ENCODE results near the gene DOK7. TPM values are rescaled to one million over a fixed set of nuclear protein-coding genes. Genes with fewer than 3 reads are reported as not detected.
A peak's percentile ranks its signal among the peaks of the same experiment; 100 is the strongest.

The DOK7 gene
- not detected for total RNA-seq
- total RNA-seq = 0 to 0.23 reads per million in 2 donors

- H3K4me1 Mint-ChIP-seq = no peaks in the 10 kb centered on the region
- H3K27ac Mint-ChIP-seq = no peak within 1 kb of the TSS
- peak within 1 kb of the TSS; percentile 82 for H3K4me3 Mint-ChIP-seq
- H3K36me3 Mint-ChIP-seq (ENCODE audit: low read depth) = peaks cover 2% of the 10 kb centered on the region
- DNase-seq (no peak), ATAC-seq (no peak)
- H3K27me3 Mint-ChIP-seq = peaks cover 28% of the 10 kb centered on the region
- H3K9me3 ChIP-seq (ENCODE audit: control insufficient read depth, low read length, poor library complexity, severe bottlenecking) = no peaks in the 10 kb centered on the region
Measured at GRCh38 chr4:3462790-3463415, at the start of gene DOK7. DOK7 (plus strand) TSS chr4:3463306; CDS start chr4:3463376, 70 bp downstream.

- Mint-ChIP-seq H3K36me3 (ENCODE audit: low read depth) (no peaks in the 10 kb centered on the region), H3K27me3 (no peaks in the 10 kb centered on the region), H3K4me3 (no peak overlapping the region), H3K4me1 (no peaks in the 10 kb centered on the region), H3K27ac (no peak overlapping the region)
- ATAC-seq = no peak
- DNase-seq = no peak
- no peaks in the 10 kb centered on the region for H3K9me3 ChIP-seq (ENCODE audit: control insufficient read depth, low read length, poor library complexity, severe bottlenecking)
Measured at GRCh38 chr4:3413675-3414420, 49.3 kb upstream of the DOK7 start.

- ATAC-seq (no peak), DNase-seq (no peak)
- H3K9me3 ChIP-seq (ENCODE audit: control insufficient read depth, low read length, poor library complexity, severe bottlenecking) = no peaks in the 10 kb centered on the region
- no peak overlapping the region for H3K27ac Mint-ChIP-seq
- no peaks in the 10 kb centered on the region for H3K36me3 Mint-ChIP-seq (ENCODE audit: low read depth)
- no peak overlapping the region for H3K4me3 Mint-ChIP-seq
- no peaks in the 10 kb centered on the region for H3K27me3 Mint-ChIP-seq
- no peaks in the 10 kb centered on the region for H3K4me1 Mint-ChIP-seq
Measured at GRCh38 chr4:3414421-3415279, 48.5 kb upstream of the DOK7 start.

- Mint-ChIP-seq H3K27ac (no peak overlapping the region), H3K27me3 (no peaks in the 10 kb centered on the region), H3K4me1 (no peaks in the 10 kb centered on the region), H3K4me3 (no peak overlapping the region), H3K36me3 (ENCODE audit: low read depth) (no peaks in the 10 kb centered on the region)
- DNase-seq (no peak), ATAC-seq (no peak)
- H3K9me3 ChIP-seq (ENCODE audit: control insufficient read depth, low read length, poor library complexity, severe bottlenecking) = no peaks in the 10 kb centered on the region
Measured at GRCh38 chr4:3415471-3416141, 47.5 kb upstream of the DOK7 start.

GRCh38 chr4:3416270-3416669, 46.8 kb upstream of the DOK7 start:
- Mint-ChIP-seq H3K27me3 (no peaks in the 10 kb centered on the region), H3K36me3 (ENCODE audit: low read depth) (no peaks in the 10 kb centered on the region), H3K27ac (no peak overlapping the region), H3K4me1 (no peaks in the 10 kb centered on the region), H3K4me3 (no peak overlapping the region)
- no peak for DNase-seq
- ATAC-seq = no peak
- no peaks in the 10 kb centered on the region for H3K9me3 ChIP-seq (ENCODE audit: control insufficient read depth, low read length, poor library complexity, severe bottlenecking)

GRCh38 chr4:3416821-3417221, 46.3 kb upstream of the DOK7 start:
- Mint-ChIP-seq H3K4me3 (no peak overlapping the region), H3K4me1 (no peaks in the 10 kb centered on the region), H3K36me3 (ENCODE audit: low read depth) (no peaks in the 10 kb centered on the region), H3K27me3 (no peaks in the 10 kb centered on the region), H3K27ac (no peak overlapping the region)
- no peaks in the 10 kb centered on the region for H3K9me3 ChIP-seq (ENCODE audit: control insufficient read depth, low read length, poor library complexity, severe bottlenecking)
- ATAC-seq (no peak), DNase-seq (no peak)

- H3K4me1 Mint-ChIP-seq = no peaks in the 10 kb centered on the region
- ATAC-seq = no peak
Measured at GRCh38 chr4:3417448-3417847, 45.7 kb upstream of the DOK7 start.

GRCh38 chr4:3418029-3418762, 44.9 kb upstream of the DOK7 start:
- Mint-ChIP-seq H3K4me1 (no peaks in the 10 kb centered on the region), H3K27me3 (no peaks in the 10 kb centered on the region), H3K27ac (no peak overlapping the region), H3K36me3 (ENCODE audit: low read depth) (no peaks in the 10 kb centered on the region), H3K4me3 (no peak overlapping the region)
- no peaks in the 10 kb centered on the region for H3K9me3 ChIP-seq (ENCODE audit: control insufficient read depth, low read length, poor library complexity, severe bottlenecking)
- ATAC-seq (no peak), DNase-seq (no peak)

More at GRCh38 chr4:3417448-3417847, 45.7 kb upstream of the DOK7 start:
- Mint-ChIP-seq H3K27me3 (no peaks in the 10 kb centered on the region), H3K36me3 (ENCODE audit: low read depth) (no peaks in the 10 kb centered on the region), H3K27ac (no peak overlapping the region), H3K4me3 (no peak overlapping the region)
- H3K9me3 ChIP-seq (ENCODE audit: control insufficient read depth, low read length, poor library complexity, severe bottlenecking) = no peaks in the 10 kb centered on the region
- no peak for DNase-seq

- no peaks in the 10 kb centered on the region for H3K9me3 ChIP-seq (ENCODE audit: control insufficient read depth, low read length, poor library complexity, severe bottlenecking)
- Mint-ChIP-seq H3K4me1 (peaks cover 2% of the 10 kb centered on the region), H3K36me3 (ENCODE audit: low read depth) (no peaks in the 10 kb centered on the region), H3K4me3 (no peak overlapping the region), H3K27me3 (no peaks in the 10 kb centered on the region), H3K27ac (no peak overlapping the region)
- ATAC-seq = no peak
- DNase-seq = no peak
Measured at GRCh38 chr4:3419836-3420605, 43.1 kb upstream of the DOK7 start.

GRCh38 chr4:3420606-3420955, 42.5 kb upstream of the DOK7 start:
- Mint-ChIP-seq H3K27ac (no peak overlapping the region), H3K4me1 (peaks cover 2% of the 10 kb centered on the region), H3K27me3 (no peaks in the 10 kb centered on the region), H3K36me3 (ENCODE audit: low read depth) (no peaks in the 10 kb centered on the region), H3K4me3 (no peak overlapping the region)
- ATAC-seq = no peak
- DNase-seq = no peak
- no peaks in the 10 kb centered on the region for H3K9me3 ChIP-seq (ENCODE audit: control insufficient read depth, low read length, poor library complexity, severe bottlenecking)

- ATAC-seq (no peak), DNase-seq (no peak)
- no peaks in the 10 kb centered on the region for H3K9me3 ChIP-seq (ENCODE audit: control insufficient read depth, low read length, poor library complexity, severe bottlenecking)
- no peak overlapping the region for H3K4me3 Mint-ChIP-seq
- H3K27ac Mint-ChIP-seq = no peak overlapping the region
- H3K36me3 Mint-ChIP-seq (ENCODE audit: low read depth) = no peaks in the 10 kb centered on the region
- no peaks in the 10 kb centered on the region for H3K27me3 Mint-ChIP-seq
- peaks cover 2% of the 10 kb centered on the region for H3K4me1 Mint-ChIP-seq
Measured at GRCh38 chr4:3420956-3421355, 42.1 kb upstream of the DOK7 start.

GRCh38 chr4:3421470-3421869, 41.6 kb upstream of the DOK7 start:
- DNase-seq (no peak), ATAC-seq (no peak)
- no peak overlapping the region for H3K4me3 Mint-ChIP-seq
- H3K9me3 ChIP-seq (ENCODE audit: control insufficient read depth, low read length, poor library complexity, severe bottlenecking) = no peaks in the 10 kb centered on the region
- H3K27me3 Mint-ChIP-seq = no peaks in the 10 kb centered on the region
- H3K27ac Mint-ChIP-seq = no peak overlapping the region
- no peaks in the 10 kb centered on the region for H3K36me3 Mint-ChIP-seq (ENCODE audit: low read depth)
- peaks cover 2% of the 10 kb centered on the region for H3K4me1 Mint-ChIP-seq

Measured in T-helper 17 cell (primary cell).